H1 (cell line): ENCODE results near the gene ASB13. TPM values are rescaled to one million over a fixed set of nuclear protein-coding genes. Genes with fewer than 3 reads are reported as not detected.

Experiments
- CTCF ChIA-PET: fragments of 300-600 bp; sonication (Branson Sonifier 250); formaldehyde crosslinking; loops from one replicate; lab custom pipeline; 2021; ENCODE audit not compliant: partially characterized antibody; lab: Charles Lee
- POLR2A ChIA-PET: fragments of 300-600 bp; sonication (Branson Sonifier 250); formaldehyde crosslinking; loops from one replicate; lab custom pipeline; 2021; ENCODE audit warnings: inconsistent platforms; ENCODE audit not compliant: partially characterized antibody; lab: Charles Lee
- DNase-seq, 2 experiments: peaks; one replicate each; pipeline versions ENCODE4 v3.0.0 to v3.0.0-alpha.2; 2010 to 2022; ENCODE audit warnings: low spot score in 2 of 2, low read depth in 1 of 2, mixed read lengths in 1 of 2
- FAIRE-seq: peaks from 2 replicates; lab custom pipeline; 2011; peaks lifted over from hg19 to GRCh38; lab: Jason Lieb, UNC
- H2AFZ ChIP-seq: 2 replicates; pipeline ENCODE4 v1.8.1; 2012; ENCODE audit warnings: low read length, inconsistent platforms
- H2AK5ac ChIP-seq: 2 replicates; pipeline ENCODE4 v1.6.1; 2013; ENCODE audit warnings: low read depth, low read length
- H2BK120ac ChIP-seq: replicated peaks from 2 replicates; pipeline ENCODE3; 2013; ENCODE audit warnings: low read depth, low read length, inconsistent platforms
- H2BK12ac ChIP-seq: 2 replicates; pipeline ENCODE4 v1.6.1; 2013; ENCODE audit warnings: low read depth, low read length
- H2BK15ac ChIP-seq: 2 replicates; pipeline ENCODE4 v1.6.1; 2013; ENCODE audit warnings: low read length
- H2BK20ac ChIP-seq: 2 replicates; pipeline ENCODE4 v1.6.1; 2013; ENCODE audit warnings: low read length
- H2BK5ac ChIP-seq: 2 replicates; pipeline ENCODE4 v1.6.1; 2013; ENCODE audit warnings: low read depth, low read length
- H3K14ac ChIP-seq: 2 replicates; pipeline ENCODE4 v1.6.1; 2013; ENCODE audit warnings: inconsistent platforms; ENCODE audit not compliant: insufficient read length
- H3K18ac ChIP-seq: 2 replicates; pipeline ENCODE4 v1.6.1; 2013; ENCODE audit warnings: low read length; ENCODE audit errors: extremely low read depth
- H3K23ac ChIP-seq: 2 replicates; pipeline ENCODE4 v1.6.1; 2013; ENCODE audit warnings: inconsistent platforms; ENCODE audit not compliant: insufficient read length
- H3K23me2 ChIP-seq: 2 replicates; pipeline ENCODE4 v1.6.1; 2013; ENCODE audit warnings: low read depth, low read length
- H3K27ac ChIP-seq: 2 replicates; pipeline ENCODE4 v1.6.1; 2011; ENCODE audit warnings: low read depth, low read length, inconsistent platforms
- H3K27me3 ChIP-seq, 4 experiments: replicated peaks in 1 of 4; 1 replicate in 1 of 4; 2 replicates in 3 of 4; pipeline versions ENCODE4 v1.6.1 to v1.8.1; 2011 to 2013; ENCODE audit warnings: low read length in 3 of 4, mild to moderate bottlenecking in 3 of 4, inconsistent platforms in 2 of 4, mixed read lengths in 2 of 4, moderate library complexity in 1 of 4; ENCODE audit not compliant: control insufficient read depth in 3 of 4, insufficient read depth in 3 of 4; ENCODE audit errors: extremely low read depth in 1 of 4
- H3K36me3 ChIP-seq, 4 experiments: 2 replicates each; pipeline versions ENCODE4 v1.6.1 to v1.8.1; 2011 to 2013; ENCODE audit warnings: mild to moderate bottlenecking in 4 of 4, low read length in 3 of 4, moderate library complexity in 2 of 4, control low read depth in 1 of 4, inconsistent platforms in 1 of 4; ENCODE audit not compliant: insufficient read depth in 4 of 4, control insufficient read depth in 2 of 4
- H3K4ac ChIP-seq: replicated peaks from 2 replicates; pipeline ENCODE3; 2013; ENCODE audit warnings: low read length, low read depth, mixed read lengths, inconsistent platforms; ENCODE audit not compliant: insufficient read length
- H3K4me1 ChIP-seq, 4 experiments: replicated peaks in 1 of 4; 1 replicate in 1 of 4; 2 replicates in 3 of 4; pipeline versions ENCODE4 v1.6.1 to v1.8.1; 2011 to 2013; ENCODE audit warnings: low read length in 3 of 4, inconsistent platforms in 2 of 4, mixed read lengths in 1 of 4; ENCODE audit not compliant: insufficient read depth in 4 of 4, control insufficient read depth in 3 of 4
- H3K4me2 ChIP-seq, 2 experiments: 2 replicates each; pipeline versions ENCODE4 v1.6.1 to v1.8.1; 2011 to 2013; ENCODE audit warnings: low read depth in 2 of 2, low read length in 2 of 2, control low read depth in 1 of 2, inconsistent platforms in 1 of 2, mild to moderate bottlenecking in 1 of 2; ENCODE audit not compliant: insufficient read depth in 1 of 2
- H3K4me3 ChIP-seq, 4 experiments: fragments of 200-600, 300-600 bp in 1 of 4; sonication (generic), shearing (Covaris generic), sonication (Bioruptor Twin) in 1 of 4; 2 replicates each; pipeline versions ENCODE4 v1.5.1 to v1.8.1; 2011 to 2016; ENCODE audit warnings: low read length in 4 of 4, low read depth in 3 of 4, control low read depth in 2 of 4, inconsistent platforms in 2 of 4, mild to moderate bottlenecking in 2 of 4, mixed read lengths in 1 of 4, moderate library complexity in 1 of 4; ENCODE audit not compliant: insufficient read depth in 2 of 4; ENCODE audit errors: extremely low read depth in 1 of 4
- H3K56ac ChIP-seq: replicated peaks from 2 replicates; pipeline ENCODE3; 2013; ENCODE audit warnings: low read depth, mild to moderate bottlenecking, mixed read lengths, low read length, inconsistent platforms; ENCODE audit not compliant: insufficient read length
- H3K79me1 ChIP-seq: 2 replicates; pipeline ENCODE4 v1.6.1; 2013; ENCODE audit warnings: low read depth, low read length, control low read depth
- H3K79me2 ChIP-seq, 2 experiments: 2 replicates each; pipeline versions ENCODE4 v1.6.1 to v1.8.1; 2012 to 2013; ENCODE audit warnings: low read length in 2 of 2, mild to moderate bottlenecking in 2 of 2, inconsistent platforms in 1 of 2; ENCODE audit not compliant: insufficient read depth in 2 of 2, control insufficient read depth in 1 of 2
- H3K9ac ChIP-seq, 4 experiments: replicated peaks in 1 of 4; 1 replicate in 1 of 4; 2 replicates in 3 of 4; pipeline versions ENCODE4 v1.6.1 to v1.8.1; 2011 to 2013; ENCODE audit warnings: low read depth in 3 of 4, low read length in 3 of 4, control low read depth in 2 of 4, mild to moderate bottlenecking in 2 of 4, moderate library complexity in 2 of 4, inconsistent platforms in 1 of 4; ENCODE audit errors: extremely low read depth in 1 of 4
- H3K9me3 ChIP-seq, 2 experiments: 2 replicates each; pipeline versions ENCODE4 v1.6.1 to v1.8.1; 2012 to 2013; ENCODE audit warnings: mild to moderate bottlenecking in 2 of 2, moderate library complexity in 2 of 2, control low read depth in 1 of 2, inconsistent platforms in 1 of 2, low read depth in 1 of 2, low read length in 1 of 2, mixed read lengths in 1 of 2; ENCODE audit not compliant: insufficient read depth in 2 of 2
- H4K20me1 ChIP-seq, 2 experiments: replicated peaks in 1 of 2; 2 replicates each; pipeline versions ENCODE3 to v1.8.1; 2011 to 2013; ENCODE audit warnings: inconsistent platforms in 2 of 2, low read length in 2 of 2, mild to moderate bottlenecking in 1 of 2; ENCODE audit not compliant: insufficient read depth in 2 of 2, control insufficient read depth in 1 of 2
- H4K5ac ChIP-seq: 2 replicates; pipeline ENCODE4 v1.6.1; 2013; ENCODE audit warnings: low read length, low read depth, mixed read lengths, inconsistent platforms; ENCODE audit not compliant: insufficient read length
- H4K8ac ChIP-seq: 2 replicates; pipeline ENCODE4 v1.8.0; 2013; ENCODE audit warnings: mild to moderate bottlenecking, moderate library complexity, low read length, inconsistent platforms; ENCODE audit not compliant: insufficient read depth; ENCODE audit errors: extremely low read depth
- H4K91ac ChIP-seq: replicated peaks from 2 replicates; pipeline ENCODE3; 2013; ENCODE audit warnings: low read length, mixed read lengths, inconsistent platforms; ENCODE audit not compliant: insufficient read length
- ASH2L ChIP-seq: fragments of 200-600, 300-600 bp; sonication (generic); IDR thresholded peaks from one replicate; pipeline ENCODE4 v1.7.1; 2017; ENCODE audit warnings: low read length
- CREB1 ChIP-seq: IDR thresholded peaks from 2 replicates; pipeline ENCODE4 v1.6.1; 2012; ENCODE audit warnings: inconsistent platforms
- EP300 ChIP-seq, 2 experiments: IDR thresholded peaks; 1 replicate in 1 of 2; 2 replicates in 1 of 2; pipeline ENCODE4 v1.6.1; 2011 to 2012; ENCODE audit warnings: low read depth in 2 of 2, low read length in 2 of 2, mild to moderate bottlenecking in 2 of 2, borderline replicate concordance in 1 of 2, inconsistent platforms in 1 of 2, moderate library complexity in 1 of 2
- FOSL1 ChIP-seq: IDR thresholded peaks from 2 replicates; pipeline ENCODE4 v1.6.1; 2011; ENCODE audit warnings: mild to moderate bottlenecking, low read depth, low read length, moderate library complexity; ENCODE audit not compliant: insufficient read depth
- JUN ChIP-seq: IDR thresholded peaks from 2 replicates; pipeline ENCODE4 v1.6.1; 2011; ENCODE audit warnings: low read depth, mild to moderate bottlenecking, improper control_type of control experiment, low read length
- RAD21 ChIP-seq, 2 experiments: IDR thresholded peaks in 1 of 2; conservative IDR thresholded peaks in 1 of 2; 2 replicates each; pipeline ENCODE4 v1.6.1; 2011; ENCODE audit warnings: low read depth in 2 of 2, low read length in 2 of 2, improper control_type of control experiment in 1 of 2, inconsistent platforms in 1 of 2, mild to moderate bottlenecking in 1 of 2, moderate library complexity in 1 of 2
- RFX5 ChIP-seq: IDR thresholded peaks from 2 replicates; pipeline ENCODE4 v1.6.1; 2011; ENCODE audit warnings: low read depth, low read length, improper control_type of control experiment, borderline replicate concordance
- SIN3A ChIP-seq, 2 experiments: IDR thresholded peaks in 1 of 2; conservative IDR thresholded peaks in 1 of 2; 2 replicates each; pipeline ENCODE4 v1.6.1; 2011 to 2012; ENCODE audit warnings: low read length in 2 of 2, improper control_type of control experiment in 1 of 2, low read depth in 1 of 2, mild to moderate bottlenecking in 1 of 2
- SP1 ChIP-seq: IDR thresholded peaks from 2 replicates; pipeline ENCODE4 v1.6.1; 2011; ENCODE audit warnings: low read depth, low read length
- ZNF274 ChIP-seq: IDR thresholded peaks from 2 replicates; pipeline ENCODE4 v1.7.0; 2012; ENCODE audit warnings: low read length, borderline replicate concordance; ENCODE audit errors: extremely low read depth
- WGBS, 2 experiments: shearing (Covaris generic) in 1 of 2; methylation state at CpG; one replicate each; pipeline versions ENCODE4 v1.1.6 to v1.1.7; 2013 to 2015; ENCODE audit warnings: low lambda C conversion rate in 2 of 2, mixed read lengths in 2 of 2, inconsistent platforms in 1 of 2, low coverage in 1 of 2, missing lambda C conversion rate in 1 of 2; ENCODE audit not compliant: insufficient replicate concordance in 2 of 2, insufficient coverage in 1 of 2, insufficient read length in 1 of 2; ENCODE audit errors: extremely low coverage in 1 of 2, missing lambda C conversion rate in 1 of 2; 5-methylcytosine and 5-hydroxymethylcytosine counted together
- polyA plus RNA-seq, 7 experiments: library from polyadenylated mRNA; depleted of rRNA in 3 of 7; stranded (reverse) in 5 of 7; unstranded in 2 of 7; fragments of >200 nt in 5 of 7; fragments of 200-250 nt in 2 of 7; gene quantifications; 1 replicate in 5 of 7; 2 replicates in 1 of 7; 4 replicates in 1 of 7; pipeline versions ENCODE4 v1.2.1 to v1.2.3, GENCODE V29; 2011 to 2013; ENCODE audit warnings: missing spikeins in 2 of 7, mixed read lengths in 2 of 7
- total RNA-seq: library from RNA; stranded (reverse); fragmentation: NEBNext Ultra II Directional; extraction: Animal tissue kit (Norgen Biotek cat#: 25700); gene quantifications from 2 replicates; pipeline ENCODE4 v1.2.1, GENCODE V29; 2021
- TF ChIP-seq, protein P1 (sequence below): IDR thresholded peaks from 2 replicates; pipeline ENCODE4 v1.6.1; 2011; ENCODE audit warnings: low read length, improper control_type of control experiment

Gene ASB13
- total and polyA plus RNA-seq, 2 of the 8 experiments (the other 6 are each of a cell fraction or from before 2014, with no cell fraction given): 12.3 to 20.2 TPM

GRCh38 chr10:5609952-5610616 lies 56.3 kb downstream of the ASB13 start:
- ChIA-PET POLR2A (no interaction called here), CTCF (interaction anchor here (2.0 kb wide), 1 partner anchor 13 kb away, joined by 7 read pairs; no protein-coding TSS in a partner anchor)
- Histone ChIP-seq H4K5ac (no peak overlapping the region), H3K27ac (no peak overlapping the region), H2BK15ac (no peak overlapping the region), H3K27me3 (no peaks in the 10 kb centered on the region), H4K20me1 (no peaks in the 10 kb centered on the region), H3K14ac (no peak overlapping the region), H4K8ac (no peak overlapping the region; the same call in 1 of the 2 replicates), H2BK20ac (no peak overlapping the region), H2AFZ (no peak overlapping the region), H2AK5ac (no peak overlapping the region), H3K23me2 (no peaks in the 10 kb centered on the region), H3K18ac (no peak overlapping the region), H2BK12ac (no peak overlapping the region), H3K79me2 (no peaks in the 10 kb centered on the region), H3K56ac (no peak overlapping the region), H3K4me2 (no peak overlapping the region), H3K23ac (no peak overlapping the region), H3K9me3 (no peaks in the 10 kb centered on the region), H3K4me3 (no peak overlapping the region), H3K4ac (no peak overlapping the region), H2BK5ac (no peak overlapping the region), H3K79me1 (no peaks in the 10 kb centered on the region), H3K36me3 (no peaks in the 10 kb centered on the region), H2BK120ac (no peak overlapping the region), H3K4me1 (no peaks in the 10 kb centered on the region), H3K9ac (no peak overlapping the region), H4K91ac (no peak overlapping the region)
- no peak for DNase-seq
- FAIRE-seq: no peak
- TF ChIP-seq JUN: no peak
- TF ChIP-seq SIN3A (conservative IDR thresholded peaks at IDR 0.05 in 1 of 2, IDR thresholded peaks at IDR 0.05 in 1 of 2; ENCODE audit: low read depth in 1 of 2, low read length in 2 of 2): no peak
- TF ChIP-seq FOSL1: no peak
- TF ChIP-seq CREB1: no peak
- no peak for TF ChIP-seq SP1
- TF ChIP-seq EP300 (IDR thresholded peaks at IDR 0.05; ENCODE audit: borderline replicate concordance in 1 of 2, low read depth in 2 of 2, low read length in 2 of 2): no peak
- TF ChIP-seq, protein P1, sequence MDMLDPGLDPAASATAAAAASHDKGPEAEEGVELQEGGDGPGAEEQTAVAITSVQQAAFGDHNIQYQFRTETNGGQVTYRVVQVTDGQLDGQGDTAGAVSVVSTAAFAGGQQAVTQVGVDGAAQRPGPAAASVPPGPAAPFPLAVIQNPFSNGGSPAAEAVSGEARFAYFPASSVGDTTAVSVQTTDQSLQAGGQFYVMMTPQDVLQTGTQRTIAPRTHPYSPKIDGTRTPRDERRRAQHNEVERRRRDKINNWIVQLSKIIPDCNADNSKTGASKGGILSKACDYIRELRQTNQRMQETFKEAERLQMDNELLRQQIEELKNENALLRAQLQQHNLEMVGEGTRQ: no peak
- TF ChIP-seq RFX5: no peak
- TF ChIP-seq RAD21 (IDR thresholded peaks at IDR 0.05 in 1 of 2, conservative IDR thresholded peaks at IDR 0.05 in 1 of 2; ENCODE audit: low read depth in 2 of 2, low read length in 2 of 2): no peak
- TF ChIP-seq ZNF274: no peak
- no peak for TF ChIP-seq ASH2L
- 87% methylated on average over 11 of the region's 11 CpGs; no CpG with 5 or more reads in 1 of the 2 experiments for WGBS, 2 experiments
